DMS 273 treated with DMSO at 0.1 percent for 48 hours (cell line): ENCODE measurements around the gene ATP13A5.
A peak's percentile ranks its signal among the peaks of the same experiment; 100 is the strongest.

ENCODE experiments used
- DNase-seq: peaks from one replicate; lab custom pipeline; 2025; lab: John Stamatoyannopoulos, UW

ATP13A5 gene

GRCh38 chr3:193345431-193345830, 33.1 kb downstream of the ATP13A5 start:
- no peak for DNase-seq

GRCh38 chr3:193344486-193344885, 34.1 kb downstream of the ATP13A5 start:
- DNase-seq: peak; percentile 26

- no peak for DNase-seq
Observed at GRCh38 chr3:193343726-193344222, 34.8 kb downstream of the ATP13A5 start.

GRCh38 chr3:193342551-193342950, 36.0 kb downstream of the ATP13A5 start:
- DNase-seq: no peak

GRCh38 chr3:193335031-193335430, 43.5 kb downstream of the ATP13A5 start:
- DNase-seq: no peak

GRCh38 chr3:193333229-193333628, 45.3 kb downstream of the ATP13A5 start:
- no peak for DNase-seq

GRCh38 chr3:193330555-193331204, 47.9 kb downstream of the ATP13A5 start:
- no peak for DNase-seq

- no peak for DNase-seq
Observed at GRCh38 chr3:193317682-193318300, 60.8 kb downstream of the ATP13A5 start.

- DNase-seq: no peak
Observed at GRCh38 chr3:193314161-193314560, 64.4 kb downstream of the ATP13A5 start.

GRCh38 chr3:193313061-193313958, 65.2 kb downstream of the ATP13A5 start:
- no peak for DNase-seq

GRCh38 chr3:193310914-193311723, 67.4 kb downstream of the ATP13A5 start:
- no peak for DNase-seq

- DNase-seq: no peak
Observed at GRCh38 chr3:193305356-193305755, 73.2 kb downstream of the ATP13A5 start.

GRCh38 chr3:193301433-193301832, 77.1 kb downstream of the ATP13A5 start:
- DNase-seq: no peak

GRCh38 chr3:193297421-193297820, 81.1 kb downstream of the ATP13A5 start:
- DNase-seq: no peak

- DNase-seq: no peak
Observed at GRCh38 chr3:193295985-193296384, 82.6 kb downstream of the ATP13A5 start.

- no peak for DNase-seq
Observed at GRCh38 chr3:193292386-193292785, 86.2 kb downstream of the ATP13A5 start.

- DNase-seq: no peak
Observed at GRCh38 chr3:193271101-193271840, 107.3 kb downstream of the ATP13A5 start.

- no peak for DNase-seq
Observed at GRCh38 chr3:193270451-193270850, 108.1 kb downstream of the ATP13A5 start.

- no peak for DNase-seq
Observed at GRCh38 chr3:193269343-193270028, 109.1 kb downstream of the ATP13A5 start.

GRCh38 chr3:193262707-193263106, 115.8 kb downstream of the ATP13A5 start:
- DNase-seq: no peak

- DNase-seq: no peak
Observed at GRCh38 chr3:193261970-193262369, 116.6 kb downstream of the ATP13A5 start.
